Neural progenitor cell (in vitro differentiated cells): ENCODE measurements around the gene ZBTB4. TPM values are rescaled to one million over a fixed set of nuclear protein-coding genes. Genes with fewer than 3 reads are reported as not detected.

Source experiments
- DNase-seq: peaks from one replicate; pipeline ENCODE4 v3.0.0-alpha.2; 2016; ENCODE audit warnings: low spot score
- H2AFZ ChIP-seq: fragments of 200-600 bp; sonication (generic); replicated peaks from 2 replicates; pipeline ENCODE4 v1.6.1; 2016; ENCODE audit warnings: antibody characterized with exemption
- H3F3A ChIP-seq: fragments of 200-600 bp; sonication (generic); 2 replicates; pipeline ENCODE4 v1.6.1; 2016; ENCODE audit warnings: antibody characterized with exemption, low read depth
- H3K27ac ChIP-seq: fragments of 200-600 bp; sonication (generic); 2 replicates; pipeline ENCODE4 v1.5.1; 2016; ENCODE audit warnings: mild to moderate bottlenecking
- H3K27me3 ChIP-seq: fragments of 200-600 bp; sonication (generic); 2 replicates; pipeline ENCODE4 v1.6.1; 2016; ENCODE audit warnings: mild to moderate bottlenecking, moderate library complexity
- H3K36me3 ChIP-seq: fragments of 200-600 bp; sonication (generic); 2 replicates; pipeline ENCODE4 v1.5.1; 2016
- H3K4me1 ChIP-seq: fragments of 200-600 bp; sonication (generic); 2 replicates; pipeline ENCODE4 v1.6.1; 2016; ENCODE audit warnings: mixed run types
- H3K4me2 ChIP-seq: fragments of 200-600 bp; sonication (generic); 2 replicates; pipeline ENCODE4 v1.6.1; 2016
- H3K4me3 ChIP-seq: fragments of 200-600 bp; sonication (generic); 2 replicates; pipeline ENCODE4 v1.5.1; 2016
- H3K79me2 ChIP-seq: fragments of 200-600 bp; sonication (generic); 2 replicates; pipeline ENCODE4 v1.6.1; 2016; ENCODE audit warnings: low read depth
- H3K9ac ChIP-seq: fragments of 200-600 bp; sonication (generic); 2 replicates; pipeline ENCODE4 v1.6.1; 2016
- H3K9me3 ChIP-seq: fragments of 200-600 bp; sonication (generic); 2 replicates; pipeline ENCODE4 v1.5.1; 2016; ENCODE audit warnings: low read depth
- H4K20me1 ChIP-seq: fragments of 200-600 bp; sonication (generic); 2 replicates; pipeline ENCODE4 v1.6.1; 2016; ENCODE audit warnings: low read depth
- H3K27ac Mint-ChIP-seq: 3 replicates; pipeline ENCODE4 v1.8.0; 2021; ENCODE audit warnings: mixed read lengths
- H3K27me3 Mint-ChIP-seq: 2 replicates; pipeline ENCODE4 v1.8.0; 2022; ENCODE audit warnings: low read depth, mild to moderate bottlenecking, inconsistent platforms, moderate library complexity, mixed read lengths; ENCODE audit not compliant: insufficient read depth
- H3K36me3 Mint-ChIP-seq: 3 replicates; pipeline ENCODE4 v1.8.0; 2021; ENCODE audit warnings: mixed read lengths
- H3K4me1 Mint-ChIP-seq: 3 replicates; pipeline ENCODE4 v1.8.0; 2021; ENCODE audit warnings: mixed read lengths
- H3K4me3 Mint-ChIP-seq: 3 replicates; pipeline ENCODE4 v1.8.0; 2021; ENCODE audit warnings: mild to moderate bottlenecking, moderate library complexity, mixed read lengths
- H3K9me3 Mint-ChIP-seq: 3 replicates; pipeline ENCODE4 v1.8.0; 2020; ENCODE audit warnings: mixed read lengths
- CTCF ChIP-seq: fragments of 200-600 bp; sonication (generic); IDR thresholded peaks from 2 replicates; pipeline ENCODE4 v1.5.1; 2017; ENCODE audit warnings: antibody characterized with exemption, mild to moderate bottlenecking
- EZH2 ChIP-seq: fragments of 200-600 bp; sonication (generic); IDR thresholded peaks from 2 replicates; pipeline ENCODE4 v1.6.1; 2017; ENCODE audit warnings: antibody characterized with exemption, mild to moderate bottlenecking, moderate library complexity
- EZH2phosphoT487 ChIP-seq: fragments of 200-600 bp; sonication (generic); IDR thresholded peaks from 2 replicates; pipeline ENCODE4 v1.6.1; 2017; ENCODE audit warnings: antibody characterized with exemption
- total RNA-seq: library from RNA; depleted of rRNA; stranded (reverse); fragments of >200 nt; gene quantifications from 2 replicates; pipeline ENCODE4 v1.2.3, GENCODE V29; 2015; ENCODE audit warnings: low replicate concordance

ZBTB4 gene
- total RNA-seq, 1 donor from 2014 or later: 5.4 TPM

DNA sequence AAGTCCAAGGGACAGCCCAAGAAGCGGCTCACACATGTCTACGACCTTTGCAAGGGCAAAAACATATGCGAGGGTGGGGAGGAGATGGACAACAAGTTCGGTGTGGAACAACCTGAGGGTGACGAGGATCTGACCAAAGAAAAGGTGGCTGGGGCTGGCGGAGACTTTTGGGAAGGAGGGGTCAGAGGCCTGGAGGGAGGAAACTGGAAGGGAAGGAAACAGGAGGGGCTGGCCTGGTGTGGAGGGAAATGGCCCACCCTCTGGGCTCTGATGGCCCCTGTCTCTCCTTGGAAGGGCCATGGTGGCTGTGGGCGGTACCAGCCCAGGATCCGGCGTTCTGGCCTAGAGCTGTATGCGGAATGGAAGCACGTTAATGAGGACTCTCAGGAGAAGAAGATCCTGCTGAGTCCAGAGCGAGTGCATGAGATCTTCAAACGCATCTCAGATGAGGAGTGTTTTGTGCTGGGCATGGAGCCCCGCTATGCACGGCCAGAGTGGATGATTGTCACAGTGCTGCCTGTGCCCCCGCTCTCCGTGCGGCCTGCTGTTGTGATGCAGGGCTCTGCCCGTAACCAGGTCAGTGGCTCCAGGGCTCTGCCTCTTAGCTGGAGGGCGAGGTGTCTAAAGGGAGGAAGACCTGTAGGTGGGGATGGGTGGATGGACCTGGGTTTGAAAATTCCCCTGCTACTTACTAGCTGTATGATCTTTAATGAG, 17.2 kb upstream of the ZBTB4 start:
- peak overlapping the region; percentile 46 for H3K4me3 Mint-ChIP-seq
- Histone ChIP-seq H3K9me3 (no peaks in the 10 kb centered on the region), H2AFZ (no peak overlapping the region), H3K9ac (no peak overlapping the region), H3K79me2 (peaks cover 44% of the 10 kb centered on the region), H3K27ac (no peak overlapping the region), H3K4me3 (no peak overlapping the region), H3K36me3 (no peaks in the 10 kb centered on the region), H3K4me1 (peaks cover 6% of the 10 kb centered on the region), H3F3A (peaks cover 8% of the 10 kb centered on the region), H3K4me2 (no peak overlapping the region), H4K20me1 (peaks cover 51% of the 10 kb centered on the region), H3K27me3 (no peaks in the 10 kb centered on the region)
- DNase-seq: no peak
- TF ChIP-seq EZH2 (no peak), EZH2phosphoT487 (no peak), CTCF (no peak)
- peaks cover 7% of the 10 kb centered on the region for H3K4me1 Mint-ChIP-seq
- no peaks in the 10 kb centered on the region for H3K9me3 Mint-ChIP-seq
- H3K27ac Mint-ChIP-seq: no peak overlapping the region
- H3K27me3 Mint-ChIP-seq: peaks cover 9% of the 10 kb centered on the region
- H3K36me3 Mint-ChIP-seq: peaks cover 52% of the 10 kb centered on the region

GRCh38 chr17:7495906-7496434, 16.5 kb upstream of the ZBTB4 start:
- no peak overlapping the region for H3K4me3 ChIP-seq
- Mint-ChIP-seq H3K4me1 (peaks cover 10% of the 10 kb centered on the region), H3K27ac (no peak overlapping the region), H3K27me3 (peaks cover 9% of the 10 kb centered on the region), H3K4me3 (no peak overlapping the region), H3K36me3 (peaks cover 48% of the 10 kb centered on the region), H3K9me3 (no peaks in the 10 kb centered on the region)
- H3K4me2 ChIP-seq: no peak overlapping the region
- no peak for DNase-seq
- H3K79me2 ChIP-seq: peaks cover 51% of the 10 kb centered on the region
- H3K4me1 ChIP-seq: peaks cover 10% of the 10 kb centered on the region
- peaks cover 58% of the 10 kb centered on the region for H4K20me1 ChIP-seq
- no peaks in the 10 kb centered on the region for H3K27me3 ChIP-seq
- no peak overlapping the region for H3K9ac ChIP-seq
- peaks cover 12% of the 10 kb centered on the region for H3F3A ChIP-seq
- H2AFZ ChIP-seq: no peak overlapping the region
- TF ChIP-seq EZH2: no peak
- no peak for TF ChIP-seq CTCF
- TF ChIP-seq EZH2phosphoT487: no peak
- no peaks in the 10 kb centered on the region for H3K9me3 ChIP-seq
- H3K27ac ChIP-seq: no peak overlapping the region
- H3K36me3 ChIP-seq: no peaks in the 10 kb centered on the region

- H3K4me2 ChIP-seq: no peak overlapping the region
- H3K27me3 Mint-ChIP-seq: peaks cover 9% of the 10 kb centered on the region
- peaks cover 12% of the 10 kb centered on the region for H3F3A ChIP-seq
- no peak for DNase-seq
- H3K9me3 ChIP-seq: no peaks in the 10 kb centered on the region
- H3K36me3 ChIP-seq: no peaks in the 10 kb centered on the region
- TF ChIP-seq CTCF: no peak
- TF ChIP-seq EZH2: no peak
- no peak for TF ChIP-seq EZH2phosphoT487
- peaks cover 45% of the 10 kb centered on the region for H3K36me3 Mint-ChIP-seq
- H3K4me3 ChIP-seq: no peak overlapping the region
- H3K27ac Mint-ChIP-seq: no peak overlapping the region
- no peak overlapping the region for H2AFZ ChIP-seq
- H3K79me2 ChIP-seq: peaks cover 71% of the 10 kb centered on the region
- no peaks in the 10 kb centered on the region for H3K27me3 ChIP-seq
- H3K9ac ChIP-seq: no peak overlapping the region
- H3K4me1 Mint-ChIP-seq: peaks cover 20% of the 10 kb centered on the region
- H3K4me1 ChIP-seq: peaks cover 10% of the 10 kb centered on the region
- H3K4me3 Mint-ChIP-seq: no peak overlapping the region
- peaks cover 78% of the 10 kb centered on the region for H4K20me1 ChIP-seq
- H3K27ac ChIP-seq: no peak overlapping the region
- H3K9me3 Mint-ChIP-seq: no peaks in the 10 kb centered on the region
Observed at GRCh38 chr17:7493941-7494340, 14.5 kb upstream of the ZBTB4 start.
